ENCODE data around the gene C1QTNF6.

Gene C1QTNF6

GRCh38 chr22:37160027-37160426 is 28.0 kb downstream of the C1QTNF6 start:
- TF ChIP-seq SIN3A (IDR thresholded peaks at IDR 0.05; ENCODE audit: borderline replicate concordance, insufficient read depth, low read length) (no peak), TAF1 (IDR thresholded peaks at IDR 0.05; ENCODE audit: borderline replicate concordance, insufficient read depth, low read length) (no peak), FOXP2 (optimal IDR thresholded peaks at IDR 0.05; ENCODE audit: borderline replicate concordance, extremely low read depth, extremely low read length, insufficient read depth) (no peak), POLR2AphosphoS5 (IDR thresholded peaks at IDR 0.05; ENCODE audit: low read depth, low read length) (no peak)
- TF ChIP-seq, protein P1, sequence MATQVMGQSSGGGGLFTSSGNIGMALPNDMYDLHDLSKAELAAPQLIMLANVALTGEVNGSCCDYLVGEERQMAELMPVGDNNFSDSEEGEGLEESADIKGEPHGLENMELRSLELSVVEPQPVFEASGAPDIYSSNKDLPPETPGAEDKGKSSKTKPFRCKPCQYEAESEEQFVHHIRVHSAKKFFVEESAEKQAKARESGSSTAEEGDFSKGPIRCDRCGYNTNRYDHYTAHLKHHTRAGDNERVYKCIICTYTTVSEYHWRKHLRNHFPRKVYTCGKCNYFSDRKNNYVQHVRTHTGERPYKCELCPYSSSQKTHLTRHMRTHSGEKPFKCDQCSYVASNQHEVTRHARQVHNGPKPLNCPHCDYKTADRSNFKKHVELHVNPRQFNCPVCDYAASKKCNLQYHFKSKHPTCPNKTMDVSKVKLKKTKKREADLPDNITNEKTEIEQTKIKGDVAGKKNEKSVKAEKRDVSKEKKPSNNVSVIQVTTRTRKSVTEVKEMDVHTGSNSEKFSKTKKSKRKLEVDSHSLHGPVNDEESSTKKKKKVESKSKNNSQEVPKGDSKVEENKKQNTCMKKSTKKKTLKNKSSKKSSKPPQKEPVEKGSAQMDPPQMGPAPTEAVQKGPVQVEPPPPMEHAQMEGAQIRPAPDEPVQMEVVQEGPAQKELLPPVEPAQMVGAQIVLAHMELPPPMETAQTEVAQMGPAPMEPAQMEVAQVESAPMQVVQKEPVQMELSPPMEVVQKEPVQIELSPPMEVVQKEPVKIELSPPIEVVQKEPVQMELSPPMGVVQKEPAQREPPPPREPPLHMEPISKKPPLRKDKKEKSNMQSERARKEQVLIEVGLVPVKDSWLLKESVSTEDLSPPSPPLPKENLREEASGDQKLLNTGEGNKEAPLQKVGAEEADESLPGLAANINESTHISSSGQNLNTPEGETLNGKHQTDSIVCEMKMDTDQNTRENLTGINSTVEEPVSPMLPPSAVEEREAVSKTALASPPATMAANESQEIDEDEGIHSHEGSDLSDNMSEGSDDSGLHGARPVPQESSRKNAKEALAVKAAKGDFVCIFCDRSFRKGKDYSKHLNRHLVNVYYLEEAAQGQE (IDR thresholded peaks at IDR 0.05; ENCODE audit: insufficient read depth in 1 of 2, low read depth in 2 of 2, low read length in 2 of 2), result no peak

DNA sequence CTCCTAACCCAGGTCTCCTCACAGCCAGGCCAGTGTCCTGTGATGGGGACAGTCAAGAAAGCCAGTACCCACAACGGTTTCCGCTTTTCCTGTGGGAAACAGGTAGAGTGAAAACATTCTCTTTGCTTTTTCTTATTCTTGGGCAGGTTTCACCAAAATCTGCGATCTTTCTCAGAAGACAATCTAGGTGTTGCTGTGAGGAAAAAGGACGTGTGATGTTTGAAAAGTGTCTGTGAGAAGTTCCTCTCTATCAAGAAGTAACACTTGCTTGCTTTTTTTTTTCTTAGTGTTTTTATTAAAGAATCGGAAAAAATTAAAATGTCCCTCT is 29.1 kb downstream of the C1QTNF6 start:
- TF ChIP-seq SIN3A (IDR thresholded peaks at IDR 0.05; ENCODE audit: borderline replicate concordance, insufficient read depth, low read length) (no peak), FOXP2 (optimal IDR thresholded peaks at IDR 0.05; ENCODE audit: borderline replicate concordance, extremely low read depth, extremely low read length, insufficient read depth) (no peak), POLR2AphosphoS5 (IDR thresholded peaks at IDR 0.05; ENCODE audit: low read depth, low read length) (no peak), TAF1 (IDR thresholded peaks at IDR 0.05; ENCODE audit: borderline replicate concordance, insufficient read depth, low read length) (no peak)
- TF ChIP-seq, protein P1 (IDR thresholded peaks at IDR 0.05; ENCODE audit: insufficient read depth in 1 of 2, low read depth in 2 of 2, low read length in 2 of 2), result no peak

- TF ChIP-seq SIN3A (IDR thresholded peaks at IDR 0.05; ENCODE audit: borderline replicate concordance, insufficient read depth, low read length) (no peak), TAF1 (IDR thresholded peaks at IDR 0.05; ENCODE audit: borderline replicate concordance, insufficient read depth, low read length) (no peak), FOXP2 (optimal IDR thresholded peaks at IDR 0.05; ENCODE audit: borderline replicate concordance, extremely low read depth, extremely low read length, insufficient read depth) (no peak), POLR2AphosphoS5 (IDR thresholded peaks at IDR 0.05; ENCODE audit: low read depth, low read length) (no peak)
- TF ChIP-seq, protein P1 (IDR thresholded peaks at IDR 0.05; ENCODE audit: insufficient read depth in 1 of 2, low read depth in 2 of 2, low read length in 2 of 2), result no peak
These were observed 30.3 kb downstream of the C1QTNF6 start for GRCh38 chr22:37157516-37158285.

- no peak for TF ChIP-seq POLR2AphosphoS5 (IDR thresholded peaks at IDR 0.05; ENCODE audit: low read depth, low read length)
- no peak for TF ChIP-seq SIN3A (IDR thresholded peaks at IDR 0.05; ENCODE audit: borderline replicate concordance, insufficient read depth, low read length)
- TF ChIP-seq, protein P1 (IDR thresholded peaks at IDR 0.05; ENCODE audit: insufficient read depth in 1 of 2, low read depth in 2 of 2, low read length in 2 of 2), result no peak
- TF ChIP-seq FOXP2 (optimal IDR thresholded peaks at IDR 0.05; ENCODE audit: borderline replicate concordance, extremely low read depth, extremely low read length, insufficient read depth), result no peak
- TF ChIP-seq TAF1 (IDR thresholded peaks at IDR 0.05; ENCODE audit: borderline replicate concordance, insufficient read depth, low read length), result no peak
These were observed 31.2 kb downstream of the C1QTNF6 start for GRCh38 chr22:37156686-37157435.

Data from PFSK-1 (cell line).